ENCODE results near the gene KCND2.

- TF ChIP-seq CTCF (IDR thresholded peaks at IDR 0.05) (no peak), POLR2A (IDR thresholded peaks at IDR 0.05) (no peak)
Measured at GRCh38 chr7:120302190-120302589, 29.2 kb downstream of the KCND2 start.
